Thyroid gland (tissue), 4 donors: ENCODE data around the gene COG5. TPM values are rescaled to one million over a fixed set of nuclear protein-coding genes. Genes with fewer than 3 reads are reported as not detected.
"Not testable (repeated sequence)": the region's sequence is repeated elsewhere in the genome, so short reads cannot be mapped to it uniquely, and the experiment has no call there.

ENCODE experiments used
- DNase-seq, 2 donors: peaks; one replicate each; pipeline ENCODE4 v3.0.0-alpha.2; 2019
- H3K27ac ChIP-seq, 3 donors: fragments of 200-600 bp; sonication (generic); 1 replicate in 2 of 3; 2 replicates in 1 of 3; pipeline ENCODE4 v1.5.1; 2016 to 2019; ENCODE audit warnings: mild to moderate bottlenecking in 1 of 3, moderate library complexity in 1 of 3
- H3K27me3 ChIP-seq: fragments of 200-600 bp; sonication (generic); one replicate; pipeline ENCODE4 v1.5.1; 2019
- H3K36me3 ChIP-seq, 2 donors: fragments of 200-600 bp; sonication (generic); one replicate each; pipeline ENCODE4 v1.5.1; 2016 to 2019
- H3K4me1 ChIP-seq, 2 donors: fragments of 200-600 bp; sonication (generic); one replicate each; pipeline ENCODE4 v1.5.1; 2017 to 2019
- H3K4me3 ChIP-seq, 3 donors: fragments of 200-600 bp; sonication (generic); replicated peaks in 1 of 3; 1 replicate in 2 of 3; 2 replicates in 1 of 3; pipeline ENCODE4 v1.5.1; 2016; ENCODE audit warnings: mild to moderate bottlenecking in 1 of 3
- H3K9me3 ChIP-seq: fragments of 200-600 bp; sonication (generic); one replicate; pipeline ENCODE4 v1.5.1; 2017
- CTCF ChIP-seq, 6 experiments: fragments of 200-600 bp in 3 of 6; fragments of 450-650 bp in 3 of 6; sonication (generic) in 3 of 6; IDR thresholded peaks; one replicate each; pipeline ENCODE4 v1.5.1; 2016 to 2019; ENCODE audit warnings: antibody characterized with exemption in 6 of 6, mild to moderate bottlenecking in 2 of 6, inconsistent platforms in 1 of 6, moderate library complexity in 1 of 6
- POLR2A ChIP-seq, 2 donors: fragments of 450-650 bp; IDR thresholded peaks; one replicate each; pipeline ENCODE4 v1.6.1; 2017; ENCODE audit warnings: antibody characterized with exemption in 2 of 2, mild to moderate bottlenecking in 2 of 2, moderate library complexity in 1 of 2
- WGBS, 2 donors: methylation state at CpG; one replicate each; pipeline ENCODE4 v1.1.5; 2017; 5-methylcytosine and 5-hydroxymethylcytosine counted together
- intact Hi-C: fragments of 100-400 bp; cut with DNase I; formaldehyde crosslinking; loops from one replicate; pipeline ENCODE4 v1.15.1; 2023
- total RNA-seq, 4 donors: library from RNA; depleted of rRNA; stranded (reverse); fragments of >200 nt; gene quantifications; one replicate each; pipeline ENCODE4 v1.2.3, GENCODE V29; 2016

COG5 gene
- total RNA-seq, 4 donors from 2014 or later: 108 to 268 (median 148) TPM

DNA sequence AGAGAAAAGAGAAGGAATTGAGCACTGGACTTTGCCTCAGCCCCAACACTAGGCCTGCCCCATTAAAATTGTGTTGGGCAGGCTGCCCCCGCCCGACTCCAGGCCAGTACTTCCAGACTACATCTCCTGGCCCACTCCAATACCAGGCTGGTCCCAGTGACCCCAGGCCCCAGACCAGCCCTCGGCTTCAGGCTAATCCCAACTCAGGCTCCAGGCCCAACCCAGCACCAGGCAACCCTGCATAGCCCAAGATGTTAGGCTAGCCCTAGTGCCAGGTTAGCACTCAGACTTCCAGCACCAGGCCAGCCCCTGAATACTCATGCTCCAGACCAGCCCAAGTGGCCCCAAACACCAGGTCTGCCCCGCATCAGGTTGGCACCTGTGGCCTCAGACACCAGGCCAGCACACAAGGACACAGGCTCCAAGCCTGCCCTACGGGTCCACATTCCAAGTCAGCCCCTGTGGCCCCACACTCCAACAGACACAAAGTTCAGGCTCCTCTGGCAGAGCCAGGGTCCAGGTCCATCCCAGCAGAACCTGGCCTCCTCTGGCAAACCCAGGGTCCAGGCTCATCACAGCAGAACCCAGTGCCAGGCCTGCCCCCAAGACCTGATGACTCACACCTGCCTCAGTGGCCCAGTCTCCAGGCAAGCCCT is 20.3 kb downstream of the COG5 start:
- Histone ChIP-seq H3K27me3 (no peaks in the 10 kb centered on the region), H3K27ac (no peak overlapping the region), H3K4me1 (peaks cover 0 to 4% of the 10 kb centered on the region in 2 donors), H3K9me3 (no peaks in the 10 kb centered on the region), H3K36me3 (peaks cover 7 to 16% of the 10 kb centered on the region in 2 donors), H3K4me3 (no peak overlapping the region)
- intact Hi-C loops: no loop called here
- WGBS, 2 donors: 84 to 100% methylated on average over 2 to 5 of the region's 5 CpGs
- TF ChIP-seq POLR2A (IDR thresholded peaks at IDR 0.05) (no peak), CTCF (IDR thresholded peaks at IDR 0.05) (no peak)
- no peak for DNase-seq

- no peak overlapping the region for H3K27ac ChIP-seq
- TF ChIP-seq POLR2A (IDR thresholded peaks at IDR 0.05): no peak
- intact Hi-C loops: no loop called here
- H3K4me1 ChIP-seq: peaks cover 0 to 4% of the 10 kb centered on the region in 2 donors
- H3K27me3 ChIP-seq: no peaks in the 10 kb centered on the region
- H3K36me3 ChIP-seq: peaks cover 0 to 3% of the 10 kb centered on the region in 2 donors
- H3K9me3 ChIP-seq: no peaks in the 10 kb centered on the region
- no peak overlapping the region for H3K4me3 ChIP-seq
- WGBS, 2 donors: 68 to 96% methylated on average over 2 of the region's 2 CpGs
- no peak for DNase-seq
These were observed 25.7 kb downstream of the COG5 start for GRCh38 chr7:107538001-107538400.

DNA sequence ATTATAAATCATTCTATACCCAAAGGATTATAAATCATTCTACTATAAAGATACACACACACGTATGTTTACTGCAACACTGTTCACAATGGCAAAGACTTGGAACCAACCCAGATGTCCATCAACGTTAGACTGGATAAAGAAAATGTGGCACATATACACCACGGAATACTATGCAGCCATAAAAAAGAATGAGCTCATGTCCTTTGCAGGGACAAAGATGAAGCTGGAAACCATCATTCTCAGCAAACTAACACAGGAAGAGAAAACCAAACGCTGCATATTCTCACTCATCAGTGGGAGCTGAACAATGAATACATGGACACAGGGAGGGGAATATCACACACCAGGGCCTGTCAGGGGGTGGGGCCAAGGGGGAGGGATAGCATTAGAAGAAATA is 26.5 kb downstream of the COG5 start:
- H3K27me3 ChIP-seq, H3K4me3 ChIP-seq, H3K36me3 ChIP-seq, H3K27ac ChIP-seq, H3K4me1 ChIP-seq, DNase-seq, H3K9me3 ChIP-seq, intact Hi-C loops: not testable (repeated sequence)
- WGBS, 2 donors: 98 to 99% methylated on average over 4 of the region's 4 CpGs

DNA sequence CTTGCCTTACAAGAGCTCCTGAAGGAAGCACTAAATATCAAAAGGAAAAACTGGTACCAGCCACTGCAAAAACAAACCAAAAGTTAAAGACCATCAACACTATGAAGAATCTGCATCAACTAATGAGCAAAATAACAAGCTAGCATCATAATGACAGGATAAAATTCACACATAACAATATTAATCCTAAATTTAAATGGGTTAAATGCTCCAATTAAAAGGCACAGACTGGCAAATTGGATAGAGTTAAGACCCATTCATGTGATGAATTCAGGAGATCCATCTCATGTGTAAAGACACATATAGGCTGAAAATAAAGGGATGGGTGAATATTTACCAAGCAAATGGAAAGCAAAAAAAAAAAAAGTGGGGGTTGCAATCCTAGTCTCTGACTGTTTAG is 29.6 kb downstream of the COG5 start:
- intact Hi-C loops: no loop called here
- Histone ChIP-seq H3K36me3 (no peaks in the 10 kb centered on the region), H3K4me3 (no peak overlapping the region), H3K27me3 (no peaks in the 10 kb centered on the region), H3K27ac (no peak overlapping the region), H3K9me3 (no peaks in the 10 kb centered on the region), H3K4me1 (peaks cover 0 to 3% of the 10 kb centered on the region in 2 donors)
- TF ChIP-seq CTCF (IDR thresholded peaks at IDR 0.05) (no peak), POLR2A (IDR thresholded peaks at IDR 0.05) (no peak)
- DNase-seq: no peak

DNA sequence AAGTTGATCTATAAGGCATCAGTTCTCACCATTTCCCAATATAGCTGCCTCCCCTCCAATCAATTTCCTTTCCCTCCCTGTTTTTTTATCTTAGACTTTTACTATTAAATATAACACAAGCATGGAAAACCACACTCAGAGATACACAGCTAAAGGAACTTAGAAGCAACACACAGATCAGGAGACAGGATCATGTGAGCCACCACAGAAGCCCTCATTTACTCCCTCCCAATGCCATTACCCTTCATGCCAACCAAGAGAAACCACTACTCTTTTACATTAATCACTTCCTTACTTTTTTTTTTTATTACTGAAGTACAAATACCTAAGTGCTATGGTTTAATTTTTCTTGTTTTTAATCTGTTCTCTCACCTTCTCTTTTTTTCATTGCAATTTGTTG is 33.0 kb downstream of the COG5 start:
- DNase-seq: no peak
- Histone ChIP-seq H3K4me1 (peaks cover 7 to 10% of the 10 kb centered on the region in 2 donors), H3K27ac (no peak overlapping the region), H3K36me3 (peaks cover 0 to 4% of the 10 kb centered on the region in 2 donors), H3K27me3 (no peaks in the 10 kb centered on the region), H3K9me3 (no peaks in the 10 kb centered on the region), H3K4me3 (no peak overlapping the region)
- intact Hi-C loops: no loop called here
- TF ChIP-seq POLR2A (IDR thresholded peaks at IDR 0.05): no peak

DNA sequence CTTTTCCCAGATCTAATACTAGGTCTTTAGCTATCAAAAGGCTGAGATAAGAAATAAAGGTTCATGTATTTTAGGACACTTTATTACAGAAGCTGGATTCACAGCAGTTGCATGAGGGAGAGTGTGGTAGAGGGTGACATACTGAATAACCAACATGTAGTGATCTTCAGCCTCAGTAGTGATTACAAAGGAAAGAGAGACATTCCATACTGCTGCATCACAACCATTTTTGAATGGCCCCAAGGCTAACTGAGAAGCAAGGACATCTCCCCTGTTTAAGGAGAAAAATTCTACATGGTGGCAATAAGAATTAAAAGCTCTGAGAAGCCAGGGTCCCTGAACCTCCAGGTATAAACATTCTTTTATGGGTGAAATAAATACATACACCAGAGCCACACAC is 35.3 kb downstream of the COG5 start:
- intact Hi-C loops: no loop called here
- Histone ChIP-seq H3K4me3 (no peak overlapping the region), H3K27me3 (no peaks in the 10 kb centered on the region), H3K27ac (no peak overlapping the region), H3K36me3 (peaks cover 0 to 6% of the 10 kb centered on the region in 2 donors), H3K9me3 (no peaks in the 10 kb centered on the region), H3K4me1 (peaks cover 7 to 10% of the 10 kb centered on the region in 2 donors)
- TF ChIP-seq CTCF (IDR thresholded peaks at IDR 0.05) (no peak), POLR2A (IDR thresholded peaks at IDR 0.05) (no peak)
- no peak for DNase-seq
